GM12891 (cell line): Measurements from ENCODE around the gene ITPRID1.

ENCODE experiments used
- DNase-seq: peaks from one replicate; pipeline ENCODE4 v3.0.0; 2011; ENCODE audit warnings: low spot score; ENCODE audit not compliant: insufficient read length
- FAIRE-seq: peaks from 2 replicates; lab custom pipeline; 2011; peaks lifted over from hg19 to GRCh38; lab: Jason Lieb, UNC
- PAX5 ChIP-seq: IDR thresholded peaks from 2 replicates; pipeline ENCODE4 v1.6.1; 2011; ENCODE audit warnings: low read length, moderate library complexity, mild to moderate bottlenecking; ENCODE audit not compliant: insufficient read depth, severe bottlenecking
- POLR2A ChIP-seq: IDR thresholded peaks from 2 replicates; pipeline ENCODE4 v1.6.1; 2011; ENCODE audit warnings: low read depth, low read length, control low read depth
- POLR2AphosphoS5 ChIP-seq: IDR thresholded peaks from 2 replicates; pipeline ENCODE4 v1.6.1; 2011; ENCODE audit warnings: low read depth, low read length, control low read depth
- POU2F2 ChIP-seq: IDR thresholded peaks from 2 replicates; pipeline ENCODE4 v1.6.1; 2011; ENCODE audit warnings: low read depth, mild to moderate bottlenecking, control low read depth, low read length, moderate library complexity
- SPI1 ChIP-seq: IDR thresholded peaks from 2 replicates; pipeline ENCODE4 v1.6.1; 2011; ENCODE audit warnings: low read depth, low read length, control low read depth
- TAF1 ChIP-seq: IDR thresholded peaks from 2 replicates; pipeline ENCODE4 v1.6.1; 2011; ENCODE audit warnings: low read depth, low read length, control low read depth

The ITPRID1 gene

DNA sequence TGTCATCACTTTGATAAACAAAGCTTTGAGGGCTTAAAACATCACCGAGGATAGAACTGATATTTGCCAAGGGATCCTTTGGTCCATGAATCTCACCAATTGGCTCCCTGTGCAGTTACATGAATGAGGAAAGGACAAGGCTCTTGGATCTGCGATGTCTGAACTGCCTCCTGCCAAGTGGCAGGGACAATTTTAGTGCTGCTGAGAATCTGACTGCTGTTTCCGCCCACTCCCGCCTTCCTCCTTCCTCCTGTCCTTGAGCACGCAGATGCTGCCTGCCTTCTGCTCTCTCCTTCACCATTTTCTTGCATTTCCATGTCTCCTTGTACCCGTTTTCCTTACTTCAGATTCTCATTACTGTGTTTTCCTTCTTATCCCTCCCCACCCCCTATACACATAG, 26.8 kb upstream of the ITPRID1 start:
- TF ChIP-seq TAF1 = no peak
- FAIRE-seq = no peak
- DNase-seq = no peak

DNA sequence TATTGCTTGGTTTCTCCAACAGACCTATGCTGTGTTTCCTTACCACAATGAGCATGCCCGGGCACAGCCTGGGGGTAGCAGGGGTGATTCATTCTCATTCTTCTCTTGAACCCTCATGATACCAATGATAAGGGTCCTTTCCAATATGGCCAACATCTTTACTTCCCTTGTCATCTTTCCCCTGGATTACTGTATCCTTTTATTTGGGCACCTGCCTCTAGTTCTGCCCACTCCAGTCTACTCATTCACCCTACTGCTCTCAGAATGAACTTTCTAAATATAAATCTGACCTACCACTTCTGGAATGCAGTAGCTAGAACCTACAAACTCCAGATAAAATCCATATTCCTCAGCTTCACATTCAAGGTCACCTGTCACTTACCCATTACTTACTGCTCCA, 26.4 kb upstream of the ITPRID1 start:
- DNase-seq = no peak
- TF ChIP-seq POU2F2 (no peak), POLR2A (no peak), TAF1 (no peak), PAX5 (no peak), SPI1 (no peak), POLR2AphosphoS5 (no peak)
- FAIRE-seq = no peak

DNA sequence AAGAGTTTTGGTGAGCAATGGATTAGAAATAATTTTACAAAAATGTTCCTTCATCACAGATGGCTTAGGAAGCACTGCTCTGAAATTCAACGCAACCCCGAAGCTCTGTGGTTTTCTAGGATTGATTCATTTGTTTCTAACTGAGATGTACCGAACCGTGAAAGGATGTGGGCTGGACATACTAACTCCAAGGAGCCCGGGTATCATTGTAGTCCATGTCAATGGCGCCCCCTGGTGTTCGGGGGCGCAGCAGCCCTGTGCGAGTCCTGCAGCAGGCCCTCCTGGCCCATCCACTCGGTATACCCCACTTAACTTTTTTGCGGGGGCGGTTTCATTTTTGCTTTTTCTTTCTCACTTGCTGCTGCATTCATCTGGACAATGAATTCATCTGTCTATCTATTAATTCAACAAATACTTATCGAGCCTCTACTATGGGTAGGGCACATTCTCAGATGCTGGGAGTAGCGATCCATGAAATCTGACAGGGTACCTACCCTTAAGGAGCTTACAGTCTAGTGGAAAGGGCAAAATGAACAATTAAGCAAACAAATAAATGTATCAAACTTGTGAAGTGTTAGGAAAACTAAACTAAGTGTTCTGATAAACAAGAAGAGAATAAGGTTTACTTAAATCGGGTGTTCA, 25.2 kb upstream of the ITPRID1 start:
- TF ChIP-seq POU2F2 (no peak), SPI1 (no peak), POLR2A (no peak), TAF1 (no peak), POLR2AphosphoS5 (no peak), PAX5 (peak; percentile 88)
- peak; percentile 49 for DNase-seq
- peak; percentile 69 for FAIRE-seq

DNA sequence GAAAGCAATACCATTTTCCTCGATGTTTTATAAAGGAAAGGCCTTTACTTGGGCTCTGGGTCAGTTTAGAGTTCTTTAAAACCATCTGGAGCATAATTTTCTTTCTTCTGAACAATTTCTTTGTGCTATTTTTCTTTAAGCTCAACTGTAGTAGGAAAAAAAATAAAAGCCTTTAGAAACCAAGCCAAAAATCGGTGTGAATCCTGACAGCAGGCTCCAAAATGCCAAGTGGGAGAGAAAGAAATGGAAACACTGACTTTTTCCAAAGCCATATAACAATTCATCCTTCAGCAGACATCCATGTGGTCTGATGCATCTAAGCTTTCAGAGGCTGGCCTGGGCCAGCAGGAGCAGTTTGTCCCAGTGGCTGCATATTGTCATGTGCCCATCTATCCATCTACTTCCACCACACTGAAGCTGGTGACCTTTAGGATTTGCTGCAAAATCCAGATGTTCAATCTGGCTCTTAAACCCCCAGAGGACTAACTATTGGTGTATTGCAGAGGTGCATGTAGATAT, 23.0 kb upstream of the ITPRID1 start:
- no peak for DNase-seq
- TF ChIP-seq PAX5 (no peak), POLR2A (no peak), TAF1 (no peak)
- no peak for FAIRE-seq

DNA sequence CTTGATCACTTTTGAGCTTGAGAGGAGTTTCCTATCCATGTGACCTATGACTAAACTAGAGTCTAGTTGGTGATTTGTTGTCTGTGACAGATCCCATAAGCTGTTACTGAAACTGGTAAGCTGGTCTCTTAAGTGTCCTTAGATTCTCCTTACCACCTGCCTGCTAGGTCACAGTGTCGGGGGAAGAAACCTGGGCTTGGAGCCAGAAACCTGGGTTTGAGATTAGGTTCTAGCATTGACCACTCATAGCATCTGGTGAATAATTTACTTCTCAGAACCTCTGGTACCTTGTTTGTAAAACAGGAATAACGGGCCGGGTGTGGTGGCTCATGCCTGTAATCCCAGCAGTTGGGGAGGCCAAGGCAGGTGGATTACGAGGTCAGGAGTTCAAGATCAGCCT, 21.8 kb upstream of the ITPRID1 start:
- DNase-seq (no peak), FAIRE-seq (no peak)
- TF ChIP-seq TAF1 = no peak
- no peak for TF ChIP-seq POU2F2
- TF ChIP-seq SPI1 = no peak
- no peak for TF ChIP-seq PAX5
- no peak for TF ChIP-seq POLR2A
- no peak for TF ChIP-seq POLR2AphosphoS5

DNA sequence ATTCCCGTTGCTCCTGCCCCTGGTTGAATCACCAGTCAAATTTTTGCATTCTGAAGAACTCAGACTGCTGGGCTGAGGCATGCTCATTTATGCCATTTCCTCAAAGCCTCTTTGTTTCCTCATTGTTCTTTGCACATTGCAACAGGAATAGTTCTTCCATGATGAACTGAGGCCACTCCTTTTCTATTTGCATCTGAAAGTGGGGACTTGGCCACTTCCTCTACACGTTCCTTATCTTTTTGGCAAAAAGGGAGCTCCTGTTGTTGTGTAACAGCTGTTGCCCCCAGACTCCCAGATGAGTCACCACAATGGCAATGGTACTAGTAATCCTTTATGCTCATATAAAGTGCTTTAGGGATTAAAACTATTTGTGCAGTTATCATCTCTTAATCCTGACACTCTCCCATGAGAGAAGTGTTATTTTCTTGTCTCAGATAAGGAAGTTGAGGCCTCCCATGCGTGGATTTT, 20.1 kb upstream of the ITPRID1 start:
- DNase-seq = no peak
- no peak for TF ChIP-seq SPI1
- TF ChIP-seq POLR2A = no peak
- FAIRE-seq = no peak

DNA sequence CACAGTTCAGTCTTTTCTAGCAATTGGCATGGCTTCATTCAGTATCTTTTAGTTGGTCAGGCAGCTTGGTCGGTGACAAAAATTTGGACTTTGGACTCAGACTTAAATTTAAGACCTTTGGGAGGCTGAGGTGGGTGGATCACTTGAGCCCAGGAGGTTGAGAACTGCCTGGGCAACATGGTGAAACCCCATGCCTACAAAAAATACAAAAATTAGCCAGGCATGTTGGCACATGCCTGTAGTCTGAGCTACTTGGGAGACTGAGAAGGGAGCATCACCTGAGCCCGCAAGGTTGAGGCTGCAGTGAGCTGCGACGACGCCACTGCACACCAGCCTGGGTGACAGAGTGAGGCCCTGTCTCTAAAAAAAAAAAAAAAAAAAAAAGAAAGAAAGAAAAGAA, 19.5 kb upstream of the ITPRID1 start:
- FAIRE-seq (no peak), DNase-seq (no peak)
- TF ChIP-seq POLR2AphosphoS5 (no peak), POU2F2 (no peak), PAX5 (no peak), SPI1 (no peak), POLR2A (no peak), TAF1 (no peak)

DNA sequence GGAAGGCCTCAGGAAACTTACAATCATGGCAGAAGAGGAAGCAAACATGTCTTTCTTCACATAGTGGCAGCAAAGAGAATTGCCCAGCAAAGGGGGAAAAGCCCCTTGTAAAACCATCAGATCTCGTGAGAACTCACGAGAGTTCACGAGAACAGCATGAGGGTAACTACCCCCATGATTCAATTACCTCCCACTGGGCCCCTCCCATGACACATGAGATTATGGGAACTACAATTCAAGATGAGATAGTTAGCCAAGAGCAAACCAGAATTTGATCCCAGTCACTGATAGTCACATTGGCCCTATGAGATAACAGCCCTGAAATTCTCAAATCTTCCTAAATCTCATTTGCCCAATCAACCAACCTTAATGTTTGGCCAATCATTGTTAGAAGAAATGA, 18.2 kb upstream of the ITPRID1 start:
- FAIRE-seq (no peak), DNase-seq (no peak)
- TF ChIP-seq SPI1 (no peak), POLR2AphosphoS5 (no peak), PAX5 (no peak), TAF1 (no peak), POLR2A (no peak), POU2F2 (no peak)

DNA sequence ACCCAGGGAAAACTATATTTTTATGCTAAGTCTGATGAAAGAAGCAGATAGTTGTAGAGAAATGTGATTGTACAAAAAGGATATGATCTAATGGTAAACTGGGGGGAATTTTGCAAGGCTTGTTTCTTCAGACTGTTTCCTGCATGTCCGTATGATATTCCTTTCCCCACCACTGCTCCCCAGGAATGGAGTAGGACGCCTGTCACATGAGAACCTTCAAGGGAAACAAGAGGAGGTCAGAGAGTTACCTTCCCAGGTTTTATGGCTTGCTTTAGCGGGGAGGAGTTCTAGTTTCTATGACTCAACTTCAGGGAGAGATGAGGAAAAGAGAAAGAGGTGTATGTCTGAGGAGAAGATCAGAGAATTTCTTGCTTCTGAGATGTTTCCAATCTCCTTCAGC, 16.4 kb upstream of the ITPRID1 start:
- no peak for TF ChIP-seq PAX5
- no peak for TF ChIP-seq POLR2AphosphoS5
- TF ChIP-seq POU2F2 = no peak
- no peak for TF ChIP-seq TAF1
- no peak for TF ChIP-seq POLR2A
- TF ChIP-seq SPI1 = no peak

DNA sequence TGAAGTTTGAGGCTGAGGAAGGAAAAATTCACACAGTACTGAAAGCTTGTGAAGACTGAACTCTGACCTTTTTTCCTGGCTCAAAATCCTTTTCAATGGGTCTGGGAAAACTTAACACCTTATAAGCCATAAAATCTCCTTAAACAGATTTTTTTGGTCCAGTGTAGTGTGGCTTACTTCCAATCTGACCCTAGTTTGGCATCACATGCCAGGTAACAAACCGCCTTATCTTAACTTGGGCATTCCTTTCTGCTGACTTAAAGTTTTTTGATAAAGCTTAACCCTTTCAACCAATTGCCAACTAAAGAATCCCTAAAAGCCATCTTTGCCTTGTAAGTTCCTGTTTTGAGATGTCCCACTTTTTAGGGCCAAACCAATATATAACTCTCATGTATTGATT, 13.2 kb upstream of the ITPRID1 start:
- no peak for DNase-seq
- TF ChIP-seq POLR2A (no peak), TAF1 (no peak)
- no peak for FAIRE-seq

More for the DNA sequence above, 16.4 kb upstream of the ITPRID1 start:
- no peak for DNase-seq
- FAIRE-seq = no peak
